Panc1 (cell line): ENCODE data around the gene CELF2. TPM values are rescaled to one million over a fixed set of nuclear protein-coding genes. Genes with fewer than 3 reads are reported as not detected.

ENCODE experiments used
- ATAC-seq: fragments of 200-7000 bp; cut with Tn5 transposase; 2 replicates; pipeline ENCODE4 v1.9.1; 2020; ENCODE audit warnings: mild to moderate bottlenecking, moderate library complexity
- BruUV-seq: library from RNA; stranded (reverse); fragments of 400-500 nt; replicated peaks from 2 replicates; lab custom pipeline; 2021; lab: Mats Ljungman, UMichigan
- CTCF ChIA-PET: fragments of 300-600 bp; sonication (Branson Sonifier 250); formaldehyde crosslinking; loops from one replicate; lab custom pipeline; 2022; ENCODE audit warnings: antibody characterized with exemption; lab: Charles Lee
- POLR2A ChIA-PET: fragments of 300-600 bp; sonication (Branson Sonifier 250); formaldehyde crosslinking; loops from one replicate; lab custom pipeline; 2022; ENCODE audit warnings: antibody characterized with exemption; lab: Charles Lee
- DNase-seq: peaks from one replicate; pipeline ENCODE4 v3.0.0-alpha.2; 2010; ENCODE audit warnings: low read depth, low spot score
- H3K27ac ChIP-seq: 2 replicates; pipeline ENCODE4 v1.5.1; 2011; ENCODE audit warnings: mild to moderate bottlenecking, low read length, inconsistent platforms
- H3K27me3 ChIP-seq: fragments of 200-500 bp; sonication (Bioruptor generic); 2 replicates; pipeline ENCODE4 v1.6.0; 2014; ENCODE audit warnings: low read length, inconsistent platforms; ENCODE audit not compliant: control insufficient read depth, insufficient read depth
- H3K36me3 ChIP-seq: fragments of 200-500 bp; sonication (Bioruptor generic); 2 replicates; pipeline ENCODE4 v1.5.1; 2014; ENCODE audit warnings: inconsistent platforms, mild to moderate bottlenecking, low read length, moderate library complexity; ENCODE audit not compliant: control insufficient read depth, insufficient read depth
- H3K4me1 ChIP-seq: 2 replicates; pipeline ENCODE4 v1.5.1; 2011; ENCODE audit warnings: inconsistent platforms, mild to moderate bottlenecking, low read length, moderate library complexity; ENCODE audit not compliant: control insufficient read depth, insufficient read depth
- H3K4me3 ChIP-seq, 2 experiments: 2 replicates each; pipeline ENCODE4 v1.5.1; 2011 to 2012; ENCODE audit warnings: low read depth in 2 of 2, low read length in 2 of 2, mild to moderate bottlenecking in 2 of 2, inconsistent platforms in 1 of 2, moderate library complexity in 1 of 2
- H3K9me3 ChIP-seq: fragments of 200-500 bp; sonication (Bioruptor generic); 2 replicates; pipeline ENCODE4 v1.5.1; 2014; ENCODE audit warnings: low read depth, mild to moderate bottlenecking, inconsistent platforms, low read length, moderate library complexity; ENCODE audit not compliant: control insufficient read depth, insufficient read depth
- CTCF ChIP-seq: fragments of 450-650 bp; IDR thresholded peaks from 2 replicates; pipeline ENCODE4 v1.5.1; 2017; ENCODE audit warnings: mild to moderate bottlenecking
- POLR2AphosphoS5 ChIP-seq: IDR thresholded peaks from 2 replicates; pipeline ENCODE4 v1.6.1; 2012; ENCODE audit warnings: mild to moderate bottlenecking, low read depth, low read length, moderate library complexity
- REST ChIP-seq, 2 experiments: IDR thresholded peaks; 2 replicates each; pipeline ENCODE4 v1.6.1; 2011 to 2012; ENCODE audit warnings: low read depth in 2 of 2, control low read depth in 1 of 2, low read length in 1 of 2, mild to moderate bottlenecking in 1 of 2, moderate library complexity in 1 of 2; ENCODE audit not compliant: insufficient read depth in 1 of 2
- SIN3A ChIP-seq: IDR thresholded peaks from 2 replicates; pipeline ENCODE4 v1.6.1; 2012; ENCODE audit warnings: low read depth, mild to moderate bottlenecking, low read length, moderate library complexity, borderline replicate concordance; ENCODE audit not compliant: insufficient read depth
- TCF7L2 ChIP-seq: IDR thresholded peaks from 2 replicates; pipeline ENCODE4 v1.6.1; 2011; ENCODE audit warnings: mild to moderate bottlenecking, low read depth, low read length, inconsistent platforms
- in situ Hi-C: cut with HindIII; loops from 2 replicates; pipeline ENCODE4 v1.10.0; 2016; ENCODE audit warnings: low sequenced_read_pairs, low pct_unique_long_range_greater_than_20kb
- intact Hi-C: fragments of 100-400 bp; cut with micrococcal nuclease; formaldehyde crosslinking; loops from one replicate; pipeline ENCODE4 v1.10.0; 2022; ENCODE audit not compliant: unreplicated experiment
- total RNA-seq: library from RNA; stranded (reverse); gene quantifications from one replicate; pipeline ENCODE4 v1.2.1, GENCODE V29; 2021; ENCODE audit not compliant: unreplicated experiment

Gene CELF2
- total RNA-seq, 1 experiment from 2014 or later = 0.44 TPM

- no peaks in the 10 kb centered on the region for H3K4me1 ChIP-seq
- no peak overlapping the region for H3K4me3 ChIP-seq
- no TSS peak for BruUV-seq
- ATAC-seq (no peak), DNase-seq (no peak)
- in situ Hi-C loops (no loop called here), intact Hi-C loops (no loop called here)
- H3K27me3 ChIP-seq = no peaks in the 10 kb centered on the region
- H3K9me3 ChIP-seq = no peaks in the 10 kb centered on the region
- ChIA-PET POLR2A (interaction anchor here (0.5 kb wide), 1 partner anchor 344 kb away, joined by 9 read pairs; no protein-coding TSS in a partner anchor), CTCF (no interaction called here)
- H3K36me3 ChIP-seq = no peaks in the 10 kb centered on the region
- H3K27ac ChIP-seq = no peak overlapping the region
- TF ChIP-seq TCF7L2 = no peak
- TF ChIP-seq CTCF = no peak
- TF ChIP-seq POLR2AphosphoS5 = no peak
- TF ChIP-seq SIN3A = no peak
- no peak for TF ChIP-seq REST (IDR thresholded peaks at IDR 0.05; ENCODE audit: insufficient read depth in 1 of 2, low read depth in 2 of 2, low read length in 1 of 2)
Observed at GRCh38 chr10:11326241-11326640, 308.6 kb downstream of the CELF2 start.

GRCh38 chr10:11326913-11327616 is 309.4 kb downstream of the CELF2 start:
- H3K4me3 ChIP-seq = no peak overlapping the region
- no peak overlapping the region for H3K27ac ChIP-seq
- CTCF ChIA-PET = interaction anchor here (0.5 kb wide), 1 partner anchor 27 kb away, joined by 4 read pairs; no protein-coding TSS in a partner anchor
- in situ Hi-C loops (no loop called here), intact Hi-C loops (no loop called here)
- no peaks in the 10 kb centered on the region for H3K4me1 ChIP-seq
- no peaks in the 10 kb centered on the region for H3K9me3 ChIP-seq
- ATAC-seq (no peak), DNase-seq (no peak)
- H3K27me3 ChIP-seq = no peaks in the 10 kb centered on the region
- POLR2A ChIA-PET = interaction anchor here (0.6 kb wide), 1 partner anchor 43 kb away, joined by 6 read pairs; no protein-coding TSS in a partner anchor
- TF ChIP-seq SIN3A = no peak
- H3K36me3 ChIP-seq = no peaks in the 10 kb centered on the region
- no TSS peak for BruUV-seq
